HEK293 (cell line): ENCODE measurements around the gene CFAP97D2.

Source experiments
- ATF2 ChIP-seq: fragments of 450-650 bp; formaldehyde crosslinking; IDR thresholded peaks from 2 replicates; pipeline ENCODE4 v1.5.1; 2016; ENCODE audit warnings: missing biosample characterization, missing genetic modification characterization, low read depth
- BCL11A ChIP-seq: fragments of 450-650 bp; formaldehyde crosslinking; IDR thresholded peaks from 2 replicates; pipeline ENCODE4 v1.5.1; 2016; ENCODE audit warnings: low read depth, missing biosample characterization, missing genetic modification characterization
- CTCF ChIP-seq: fragments of 450-650 bp; formaldehyde crosslinking; IDR thresholded peaks from 2 replicates; pipeline ENCODE4 v1.5.1; 2016; ENCODE audit warnings: missing biosample characterization, missing genetic modification characterization
- ZNF239 ChIP-seq: fragments of 450-650 bp; formaldehyde crosslinking; IDR thresholded peaks from 2 replicates; pipeline ENCODE4 v1.5.1; 2016; ENCODE audit warnings: missing biosample characterization, missing genetic modification characterization
- ZNF610 ChIP-seq: fragments of 450-650 bp; formaldehyde crosslinking; IDR thresholded peaks from 2 replicates; pipeline ENCODE4 v1.5.1; 2016; ENCODE audit warnings: missing biosample characterization, missing genetic modification characterization, borderline replicate concordance
- ZNF830 ChIP-seq: fragments of 450-650 bp; IDR thresholded peaks from 2 replicates; pipeline ENCODE4 v1.5.0; 2018; ENCODE audit warnings: missing biosample characterization, missing genetic modification characterization, low read depth, mild to moderate bottlenecking, moderate library complexity

GRCh38 chr13:114194853-114195252 is 15.8 kb downstream of the CFAP97D2 start:
- no peak for TF ChIP-seq CTCF (tag by site-specific recombination)
- no peak for TF ChIP-seq BCL11A (tag by site-specific recombination)
- no peak for TF ChIP-seq ZNF610
- no peak for TF ChIP-seq ZNF239 (tag by site-specific recombination)
- TF ChIP-seq ZNF830 (tag by site-specific recombination), result no peak
- no peak for TF ChIP-seq ATF2 (tag by site-specific recombination)
